GM19438 (cell line): Measurements from ENCODE around the gene DCAF7.

Source experiments
- ATAC-seq: cut with Tn5 transposase; IDR thresholded peaks from one replicate; pipeline ENCODE4 v1.9.1; 2021; ENCODE audit warnings: low read depth; ENCODE audit not compliant: unreplicated experiment

Gene DCAF7

GRCh38 chr17:63543822-63544420 lies 6.4 kb upstream of the DCAF7 start:
- no peak for ATAC-seq

GRCh38 chr17:63544467-63545301 lies 5.6 kb upstream of the DCAF7 start:
- ATAC-seq, result no peak

GRCh38 chr17:63546308-63547082 lies 3.8 kb upstream of the DCAF7 start:
- ATAC-seq, result no peak

- no peak for ATAC-seq
These were observed 3.2 kb upstream of the DCAF7 start for GRCh38 chr17:63547083-63547523.

- peak; percentile 24 for ATAC-seq
These were observed 860 bp upstream of the DCAF7 start for GRCh38 chr17:63549289-63549945.

- ATAC-seq, result no peak
These were observed 751 bp downstream of the DCAF7 start for GRCh38 chr17:63550817-63551639.

- ATAC-seq, result no peak
These were observed 1.9 kb downstream of the DCAF7 start for GRCh38 chr17:63552211-63552610.

GRCh38 chr17:63555500-63556156 lies 5.4 kb downstream of the DCAF7 start:
- ATAC-seq, result no peak

- no peak for ATAC-seq
These were observed 7.1 kb downstream of the DCAF7 start for GRCh38 chr17:63557416-63557815.

- no peak for ATAC-seq
These were observed 8.2 kb downstream of the DCAF7 start for GRCh38 chr17:63558441-63558840.

GRCh38 chr17:63561819-63562218 lies 11.5 kb downstream of the DCAF7 start:
- no peak for ATAC-seq

- no peak for ATAC-seq
These were observed 13.1 kb downstream of the DCAF7 start for GRCh38 chr17:63563339-63563738.

GRCh38 chr17:63564562-63564961 lies 14.3 kb downstream of the DCAF7 start:
- no peak for ATAC-seq

GRCh38 chr17:63567229-63567628 lies 17.0 kb downstream of the DCAF7 start:
- ATAC-seq, result no peak

- ATAC-seq, result no peak
These were observed 18.3 kb downstream of the DCAF7 start for GRCh38 chr17:63568563-63568962.

- no peak for ATAC-seq
These were observed 21.5 kb downstream of the DCAF7 start for GRCh38 chr17:63571632-63572310.

GRCh38 chr17:63573634-63574033 lies 23.4 kb downstream of the DCAF7 start:
- ATAC-seq, result no peak

GRCh38 chr17:63578027-63578768 lies 27.9 kb downstream of the DCAF7 start:
- no peak for ATAC-seq
